GM18951 (cell line): Measurements from ENCODE around the gene EIF4G3.

Experiments used
- POLR2A ChIP-seq: IDR thresholded peaks from 4 replicates; pipeline ENCODE4 v1.6.1; 2011; ENCODE audit warnings: mild to moderate bottlenecking; ENCODE audit not compliant: insufficient read length, insufficient read depth; ENCODE audit errors: extremely low read depth
- in situ Hi-C: fragments of 300-500 bp; cut with MboI; formaldehyde crosslinking; loops from one replicate; pipeline ENCODE4 v1.12.0; 2022; ENCODE audit warnings: low sequenced_read_pairs, mixed read lengths, inconsistent platforms; ENCODE audit not compliant: unreplicated experiment

EIF4G3 gene

GRCh38 chr1:20787029-20787839, 389.5 kb downstream of the EIF4G3 start, which contains the start of gene HP1BP3:
Gene HP1BP3, minus strand, starts transcription at chr1:20787307. Its CDS starts 6,867 bp downstream, at chr1:20780440.
- TF ChIP-seq POLR2A, result peak; percentile 86
- in situ Hi-C loops, result no loop called here

- TF ChIP-seq POLR2A, result peak; percentile 85
- in situ Hi-C loops, result no loop called here
Measured at GRCh38 chr1:20786253-20787028, 390.3 kb downstream of the EIF4G3 start.

GRCh38 chr1:20785907-20786252, 390.8 kb downstream of the EIF4G3 start:
- no peak for TF ChIP-seq POLR2A
- in situ Hi-C loops, result no loop called here

GRCh38 chr1:20775700-20776099, 401.0 kb downstream of the EIF4G3 start:
- in situ Hi-C loops, result no loop called here
- no peak for TF ChIP-seq POLR2A

- in situ Hi-C loops, result no loop called here
- TF ChIP-seq POLR2A, result no peak
Measured at GRCh38 chr1:20771780-20772179, 404.9 kb downstream of the EIF4G3 start.

- in situ Hi-C loops, result no loop called here
- TF ChIP-seq POLR2A, result no peak
Measured at GRCh38 chr1:20770314-20771087, 406.2 kb downstream of the EIF4G3 start.

GRCh38 chr1:20767271-20767670, 409.4 kb downstream of the EIF4G3 start:
- TF ChIP-seq POLR2A, result no peak
- in situ Hi-C loops, result no loop called here

GRCh38 chr1:20763417-20763816, 413.3 kb downstream of the EIF4G3 start:
- TF ChIP-seq POLR2A, result no peak
- in situ Hi-C loops, result no loop called here

- no peak for TF ChIP-seq POLR2A
- in situ Hi-C loops, result no loop called here
Measured at GRCh38 chr1:20760322-20760721, 416.4 kb downstream of the EIF4G3 start.
